HEK293T (cell line): Measurements from ENCODE around the gene CST9L.

Experiments used
- FOXM1 ChIP-seq: fragments of 450-650 bp; IDR thresholded peaks from 2 replicates; pipeline ENCODE4 v1.6.1; 2017; ENCODE audit warnings: mild to moderate bottlenecking, borderline replicate concordance
- L3MBTL2 ChIP-seq: fragments of 450-650 bp; conservative IDR thresholded peaks from 2 replicates; pipeline ENCODE4 v1.6.1; 2016; ENCODE audit warnings: mild to moderate bottlenecking
- TARDBP ChIP-seq: fragments of 450-650 bp; IDR thresholded peaks from 2 replicates; pipeline ENCODE4 v1.6.1; 2016
- ZNF384 ChIP-seq: fragments of 450-650 bp; IDR thresholded peaks from 2 replicates; pipeline ENCODE4 v1.6.1; 2016

DNA sequence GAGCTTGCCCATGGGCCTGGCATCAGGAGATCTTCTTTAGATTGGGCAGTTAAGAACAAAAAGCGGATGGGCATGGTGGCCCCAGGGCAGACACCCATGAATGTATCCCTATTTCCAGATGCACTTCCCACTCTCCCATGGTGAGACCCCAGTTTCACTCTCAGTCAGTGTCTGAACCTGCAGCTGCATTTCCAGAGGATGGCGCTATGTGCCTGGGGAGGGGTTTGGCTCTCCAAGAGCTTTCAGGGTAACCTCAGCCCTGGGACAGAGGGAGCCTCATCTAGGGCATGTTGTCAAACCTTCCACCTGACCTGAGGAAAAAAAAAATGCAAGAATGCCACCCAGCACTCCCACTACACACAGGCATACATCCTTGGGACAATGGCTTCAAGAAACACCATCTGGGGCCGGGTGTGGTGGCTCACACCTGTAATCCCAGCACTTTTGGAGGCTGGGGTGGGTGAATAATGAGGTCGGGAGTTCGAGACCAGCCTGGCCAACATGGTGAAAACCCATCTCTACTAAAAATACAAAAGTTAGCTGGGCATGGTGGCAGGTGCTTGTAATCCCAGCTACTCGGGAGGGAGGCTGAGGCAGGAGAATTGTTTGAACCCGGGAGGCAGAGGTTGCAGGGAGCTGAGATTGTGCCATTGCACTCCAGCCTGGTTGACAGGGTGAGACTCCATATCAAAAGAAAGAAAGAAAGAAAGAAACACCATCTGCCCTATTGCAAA lies 1.9 kb downstream of the CST9L start:
- TF ChIP-seq L3MBTL2 (no peak), ZNF384 (no peak), FOXM1 (no peak), TARDBP (no peak)
